A549 (cell line): ENCODE data around the gene ARMC7.

Source experiments
- CBX2 ChIP-seq: fragments of 200-600 bp; sonication (generic); IDR thresholded peaks from 2 replicates; pipeline ENCODE4 v1.6.1; 2016; ENCODE audit warnings: low read depth, mild to moderate bottlenecking, borderline replicate concordance
- CBX8 ChIP-seq: fragments of 200-600 bp; sonication (generic); IDR thresholded peaks from 2 replicates; pipeline ENCODE4 v1.6.1; 2016
- CHD4 ChIP-seq: fragments of 200-600 bp; sonication (generic); IDR thresholded peaks from 2 replicates; pipeline ENCODE4 v1.6.1; 2016; ENCODE audit warnings: antibody characterized with exemption, mild to moderate bottlenecking, borderline replicate concordance
- CTCF ChIP-seq: fragments of >200 bp; sonication (Bioruptor Twin); formaldehyde crosslinking; IDR thresholded peaks from 3 replicates; pipeline ENCODE4 v1.5.1; 2016
- EP300 ChIP-seq, 2 experiments: fragments of >200 bp; sonication (Bioruptor Twin); formaldehyde crosslinking; IDR thresholded peaks; 2 replicates in 1 of 2; 3 replicates in 1 of 2; pipeline ENCODE4 v1.6.1; 2016 to 2017
- JUNB ChIP-seq: fragments of >200 bp; sonication (Bioruptor Twin); formaldehyde crosslinking; IDR thresholded peaks from 2 replicates; pipeline ENCODE4 v1.6.1; 2016
- MAFK ChIP-seq: fragments of 450-650 bp; IDR thresholded peaks from 2 replicates; pipeline ENCODE4 v1.6.1; 2014; ENCODE audit not compliant: partially characterized antibody
- MAX ChIP-seq: IDR thresholded peaks from 2 replicates; pipeline ENCODE4 v1.6.1; 2012
- POLR2A ChIP-seq: IDR thresholded peaks from 2 replicates; pipeline ENCODE4 v1.6.1; 2012; ENCODE audit warnings: mild to moderate bottlenecking, low read length
- POLR2AphosphoS2 ChIP-seq: conservative IDR thresholded peaks from 2 replicates; pipeline ENCODE4 v1.6.1; 2012; ENCODE audit warnings: low read length, improper control_type of control experiment, inconsistent platforms
- SMC3 ChIP-seq: fragments of >200 bp; sonication (Bioruptor Twin); formaldehyde crosslinking; IDR thresholded peaks from 3 replicates; pipeline ENCODE4 v1.6.1; 2018; ENCODE audit warnings: inconsistent platforms
- TF ChIP-seq, protein P1 (sequence below): fragments of 200-600 bp; sonication (generic); IDR thresholded peaks from 2 replicates; pipeline ENCODE4 v1.6.1; 2016; ENCODE audit warnings: antibody characterized with exemption, mild to moderate bottlenecking, moderate library complexity

DNA sequence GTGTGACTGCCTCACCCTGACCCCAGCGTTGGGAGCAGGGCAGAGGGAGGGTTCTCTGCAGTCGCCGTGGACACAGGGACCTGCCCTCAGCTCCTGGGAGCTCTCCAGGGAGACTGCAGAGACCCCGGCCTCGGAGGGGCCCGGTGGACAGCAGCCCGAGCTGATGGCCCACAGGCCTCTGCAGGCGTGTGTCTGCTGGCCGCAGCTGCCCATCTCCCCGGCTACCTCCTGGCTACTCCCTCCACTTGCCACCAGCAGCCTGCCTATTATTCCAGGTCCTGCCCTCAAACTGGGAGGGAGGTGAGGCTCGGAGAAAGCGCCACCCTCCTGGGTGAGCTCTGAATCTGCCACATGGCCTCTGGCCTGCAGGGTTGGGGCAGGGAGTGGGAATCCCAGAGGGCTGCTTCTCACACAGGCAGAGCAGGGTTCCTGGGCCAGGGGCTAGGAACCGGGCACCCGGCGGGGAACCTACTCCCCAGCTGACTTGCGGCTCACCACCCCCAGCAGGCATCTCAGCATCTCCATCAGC lies 14.8 kb upstream of the ARMC7 start:
- TF ChIP-seq POLR2AphosphoS2 = no peak
- no peak for TF ChIP-seq MAFK
- TF ChIP-seq MAX = no peak
- no peak for TF ChIP-seq CTCF
- TF ChIP-seq POLR2A = no peak
- TF ChIP-seq, protein P1, sequence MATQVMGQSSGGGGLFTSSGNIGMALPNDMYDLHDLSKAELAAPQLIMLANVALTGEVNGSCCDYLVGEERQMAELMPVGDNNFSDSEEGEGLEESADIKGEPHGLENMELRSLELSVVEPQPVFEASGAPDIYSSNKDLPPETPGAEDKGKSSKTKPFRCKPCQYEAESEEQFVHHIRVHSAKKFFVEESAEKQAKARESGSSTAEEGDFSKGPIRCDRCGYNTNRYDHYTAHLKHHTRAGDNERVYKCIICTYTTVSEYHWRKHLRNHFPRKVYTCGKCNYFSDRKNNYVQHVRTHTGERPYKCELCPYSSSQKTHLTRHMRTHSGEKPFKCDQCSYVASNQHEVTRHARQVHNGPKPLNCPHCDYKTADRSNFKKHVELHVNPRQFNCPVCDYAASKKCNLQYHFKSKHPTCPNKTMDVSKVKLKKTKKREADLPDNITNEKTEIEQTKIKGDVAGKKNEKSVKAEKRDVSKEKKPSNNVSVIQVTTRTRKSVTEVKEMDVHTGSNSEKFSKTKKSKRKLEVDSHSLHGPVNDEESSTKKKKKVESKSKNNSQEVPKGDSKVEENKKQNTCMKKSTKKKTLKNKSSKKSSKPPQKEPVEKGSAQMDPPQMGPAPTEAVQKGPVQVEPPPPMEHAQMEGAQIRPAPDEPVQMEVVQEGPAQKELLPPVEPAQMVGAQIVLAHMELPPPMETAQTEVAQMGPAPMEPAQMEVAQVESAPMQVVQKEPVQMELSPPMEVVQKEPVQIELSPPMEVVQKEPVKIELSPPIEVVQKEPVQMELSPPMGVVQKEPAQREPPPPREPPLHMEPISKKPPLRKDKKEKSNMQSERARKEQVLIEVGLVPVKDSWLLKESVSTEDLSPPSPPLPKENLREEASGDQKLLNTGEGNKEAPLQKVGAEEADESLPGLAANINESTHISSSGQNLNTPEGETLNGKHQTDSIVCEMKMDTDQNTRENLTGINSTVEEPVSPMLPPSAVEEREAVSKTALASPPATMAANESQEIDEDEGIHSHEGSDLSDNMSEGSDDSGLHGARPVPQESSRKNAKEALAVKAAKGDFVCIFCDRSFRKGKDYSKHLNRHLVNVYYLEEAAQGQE = no peak
- no peak for TF ChIP-seq CBX8
- no peak for TF ChIP-seq CHD4
- TF ChIP-seq EP300 (IDR thresholded peaks at IDR 0.05) = no peak
- no peak for TF ChIP-seq SMC3
- no peak for TF ChIP-seq JUNB
- TF ChIP-seq CBX2 = no peak
